HCT116 (cell line): ENCODE data around the gene PLA2G2D. TPM values are rescaled to one million over a fixed set of nuclear protein-coding genes. Genes with fewer than 3 reads are reported as not detected.

Source experiments
- ATAC-seq: fragments of 200-7000 bp; cut with Tn5 transposase; 2 replicates; pipeline ENCODE4 v1.9.1; 2020; ENCODE audit warnings: mild to moderate bottlenecking, moderate library complexity
- BruUV-seq: library from RNA; stranded (reverse); fragments of 400-500 nt; replicated peaks from 2 replicates; lab custom pipeline; 2021; lab: Mats Ljungman, UMichigan
- CTCF ChIA-PET: fragments of 300-600 bp; sonication (Branson Sonifier 250); formaldehyde crosslinking; loops from one replicate; lab custom pipeline; 2021; ENCODE audit warnings: antibody characterized with exemption; lab: Charles Lee
- POLR2A ChIA-PET: fragments of 300-600, 350-600 bp; sonication (Branson Sonifier 250); formaldehyde crosslinking; loops from one replicate; lab custom pipeline; 2021; ENCODE audit warnings: antibody characterized with exemption; lab: Charles Lee
- RAD21 ChIA-PET, 2 experiments: fragments of 300-600 bp; sonication (Branson Sonifier 250); formaldehyde crosslinking; loops; one replicate each; lab custom pipeline; 2023; ENCODE audit warnings: low total read pairs in 2 of 2; ENCODE audit not compliant: uncharacterized antibody in 2 of 2, unreplicated experiment in 2 of 2, low non-redundant PET in 1 of 2; lab: Charles Lee
- DNase-seq: peaks from one replicate; pipeline ENCODE4 v3.0.0-alpha.2; 2010; ENCODE audit warnings: low read depth, low spot score
- H2AFZ ChIP-seq: fragments of 200-600 bp; shearing (Covaris generic), sonication (generic); 2 replicates; pipeline ENCODE4 v1.6.1; 2017; ENCODE audit warnings: low read depth, mixed run types, mixed read lengths, antibody characterized with exemption, low read length; ENCODE audit not compliant: poor library complexity, severe bottlenecking
- H3K27ac ChIP-seq: 2 replicates; pipeline ENCODE4 v1.5.1; 2012; ENCODE audit warnings: low read depth, low read length
- H3K27me3 ChIP-seq: fragments of 200-600 bp; sonication (generic); 2 replicates; pipeline ENCODE4 v1.6.1; 2016; ENCODE audit warnings: mixed run types, low read length, mixed read lengths; ENCODE audit not compliant: insufficient read depth
- H3K36me3 ChIP-seq, 2 experiments: fragments of 200-500 bp in 1 of 2; fragments of 200-600 bp in 1 of 2; sonication (Bioruptor generic) in 1 of 2; sonication (generic) in 1 of 2; 2 replicates each; pipeline versions ENCODE4 v1.5.1 to v1.6.1; 2014 to 2016; ENCODE audit warnings: low read length in 2 of 2, inconsistent platforms in 1 of 2, mixed read lengths in 1 of 2, mixed run types in 1 of 2; ENCODE audit not compliant: insufficient read depth in 2 of 2, control insufficient read depth in 1 of 2
- H3K4me1 ChIP-seq, 2 experiments: fragments of 200-600 bp in 1 of 2; sonication (generic) in 1 of 2; 2 replicates each; pipeline versions ENCODE4 v1.5.1 to v1.6.1; 2012 to 2017; ENCODE audit warnings: low read length in 2 of 2, inconsistent platforms in 1 of 2, mild to moderate bottlenecking in 1 of 2, mixed read lengths in 1 of 2, mixed run types in 1 of 2, moderate library complexity in 1 of 2; ENCODE audit not compliant: insufficient read depth in 2 of 2, control insufficient read depth in 1 of 2
- H3K4me2 ChIP-seq: fragments of 200-600 bp; sonication (generic); 2 replicates; pipeline ENCODE4 v1.6.1; 2017; ENCODE audit warnings: mixed run types, low read length, mixed read lengths
- H3K4me3 ChIP-seq, 2 experiments: fragments of 200-600 bp in 1 of 2; sonication (generic) in 1 of 2; replicated peaks in 1 of 2; 2 replicates each; pipeline ENCODE4 v1.5.1; 2011 to 2016; ENCODE audit warnings: low read length in 2 of 2, control low read depth in 1 of 2, low read depth in 1 of 2, mild to moderate bottlenecking in 1 of 2, mixed read lengths in 1 of 2, mixed run types in 1 of 2
- H3K79me2 ChIP-seq: fragments of 200-600 bp; sonication (generic); 2 replicates; pipeline ENCODE4 v1.6.1; 2017; ENCODE audit warnings: mild to moderate bottlenecking, mixed run types, low read length, moderate library complexity, mixed read lengths; ENCODE audit not compliant: insufficient read depth
- H3K9ac ChIP-seq: fragments of 200-600 bp; sonication (generic); 2 replicates; pipeline ENCODE4 v1.6.1; 2016; ENCODE audit warnings: low read length, mixed read lengths
- H3K9me2 ChIP-seq: fragments of 200-600 bp; sonication (generic), shearing (Covaris generic); 2 replicates; pipeline ENCODE4 v1.6.1; 2017; ENCODE audit warnings: mixed run types, mild to moderate bottlenecking, moderate library complexity; ENCODE audit not compliant: insufficient read depth
- H3K9me3 ChIP-seq, 2 experiments: fragments of 200-500 bp in 1 of 2; fragments of 200-600 bp in 1 of 2; sonication (Bioruptor generic) in 1 of 2; sonication (generic) in 1 of 2; 2 replicates each; pipeline ENCODE4 v1.6.1; 2014 to 2017; ENCODE audit warnings: low read length in 2 of 2, mixed read lengths in 2 of 2, inconsistent platforms in 1 of 2, low read depth in 1 of 2, mild to moderate bottlenecking in 1 of 2, mixed run types in 1 of 2, moderate library complexity in 1 of 2; ENCODE audit not compliant: control insufficient read depth in 1 of 2, insufficient read depth in 1 of 2
- H4K20me1 ChIP-seq: fragments of 200-600 bp; sonication (generic), shearing (Covaris generic); 2 replicates; pipeline ENCODE4 v1.6.1; 2017; ENCODE audit warnings: mixed run types, mild to moderate bottlenecking, moderate library complexity; ENCODE audit not compliant: insufficient read depth
- CBX3 ChIP-seq: IDR thresholded peaks from 2 replicates; pipeline ENCODE4 v1.6.1; 2012; ENCODE audit warnings: low read depth
- CEBPB ChIP-seq: IDR thresholded peaks from 2 replicates; pipeline ENCODE4 v1.6.1; 2012; ENCODE audit warnings: low read depth
- EGR1 ChIP-seq: IDR thresholded peaks from 2 replicates; pipeline ENCODE4 v1.6.1; 2012; ENCODE audit warnings: low read depth
- EZH2 ChIP-seq: fragments of 200-600 bp; sonication (generic); IDR thresholded peaks from 2 replicates; pipeline ENCODE4 v1.6.1; 2017; ENCODE audit warnings: antibody characterized with exemption, mixed run types
- JUND ChIP-seq: IDR thresholded peaks from 2 replicates; pipeline ENCODE4 v1.6.1; 2012
- POLR2A ChIP-seq: IDR thresholded peaks from 2 replicates; pipeline ENCODE4 v1.7.0; 2011; ENCODE audit warnings: borderline replicate concordance; ENCODE audit not compliant: insufficient read depth, insufficient read length; ENCODE audit errors: extremely low read depth
- POLR2AphosphoS5 ChIP-seq: IDR thresholded peaks from 2 replicates; pipeline ENCODE4 v1.6.1; 2011; ENCODE audit warnings: mild to moderate bottlenecking, low read depth, low read length, moderate library complexity
- RAD21 ChIP-seq: IDR thresholded peaks from 2 replicates; pipeline ENCODE4 v1.6.1; 2012; ENCODE audit warnings: low read depth, mild to moderate bottlenecking
- SIN3A ChIP-seq: IDR thresholded peaks from 2 replicates; pipeline ENCODE4 v1.6.1; 2012; ENCODE audit warnings: low read depth
- TCF7L2 ChIP-seq: IDR thresholded peaks from 2 replicates; pipeline ENCODE4 v1.7.0; 2011; ENCODE audit warnings: borderline replicate concordance, inconsistent platforms; ENCODE audit not compliant: insufficient read depth, insufficient read length; ENCODE audit errors: extremely low read depth
- ZFX ChIP-seq: fragments of 450-650 bp; IDR thresholded peaks from 2 replicates; pipeline ENCODE4 v1.6.1; 2017
- ZNF274 ChIP-seq: fragments of 200-500 bp; sonication (Bioruptor generic); IDR thresholded peaks from 2 replicates; pipeline ENCODE4 v1.6.1; 2014; ENCODE audit warnings: mild to moderate bottlenecking, low read depth, low read length, inconsistent platforms
- intact Hi-C: fragments of 100-400 bp; cut with micrococcal nuclease; formaldehyde crosslinking; loops from 2 replicates; pipeline ENCODE4 v1.10.0; 2022
- total RNA-seq: library from RNA; stranded (reverse); gene quantifications from one replicate; pipeline ENCODE4 v1.2.1, GENCODE V29; 2021; ENCODE audit not compliant: unreplicated experiment
- TF ChIP-seq, protein P1 (sequence below): IDR thresholded peaks from 2 replicates; pipeline ENCODE4 v1.6.1; 2012
- TF ChIP-seq, protein P2 (sequence below): IDR thresholded peaks from 2 replicates; pipeline ENCODE4 v1.6.1; 2011; ENCODE audit warnings: mild to moderate bottlenecking, low read length, moderate library complexity; ENCODE audit not compliant: insufficient replicate concordance; ENCODE audit errors: extremely low read depth
- TF ChIP-seq, protein P3 (sequence below), 3 experiments: fragments of 200-600 bp in 1 of 3; sonication (generic) in 1 of 3; IDR thresholded peaks in 2 of 3; conservative IDR thresholded peaks in 1 of 3; 2 replicates each; pipeline ENCODE4 v1.5.1; 2012 to 2017; ENCODE audit warnings: low read depth in 2 of 3, low read length in 2 of 3, antibody characterized with exemption in 1 of 3, borderline replicate concordance in 1 of 3, control low read depth in 1 of 3, mild to moderate bottlenecking in 1 of 3, mixed read lengths in 1 of 3, mixed run types in 1 of 3, moderate library complexity in 1 of 3; ENCODE audit not compliant: insufficient read depth in 1 of 3
- TF ChIP-seq, protein P4 (sequence below): IDR thresholded peaks from 2 replicates; pipeline ENCODE4 v1.6.1; 2012

PLA2G2D gene
- total RNA-seq, 1 experiment from 2014 or later = not detected

DNA sequence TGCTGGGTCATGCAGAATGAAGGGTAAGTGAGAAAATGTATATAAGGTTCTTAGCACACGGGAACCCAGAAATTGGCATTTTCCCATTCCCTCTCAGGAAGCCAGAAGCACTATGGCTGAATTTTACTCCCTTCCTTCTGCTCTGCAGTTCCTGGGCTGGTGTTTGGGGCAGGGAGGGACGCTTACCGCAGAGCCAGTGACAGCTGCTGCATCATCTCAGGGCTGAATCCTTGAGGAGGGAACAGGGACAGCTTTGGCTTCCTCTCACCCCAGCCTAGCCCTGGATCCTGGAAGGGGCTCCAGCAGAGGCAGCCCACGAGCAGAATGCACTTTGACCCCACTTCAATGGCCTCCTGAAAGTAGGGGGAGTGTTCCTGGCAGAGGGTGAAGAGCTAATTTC is 12.0 kb downstream of the PLA2G2D start:
- POLR2A ChIA-PET = no interaction called here
- no peak for DNase-seq
- no peaks in the 10 kb centered on the region for H3K27me3 ChIP-seq
- H3K9me2 ChIP-seq = no peaks in the 10 kb centered on the region
- RAD21 ChIA-PET = no interaction called here
- H3K36me3 ChIP-seq = no peaks in the 10 kb centered on the region
- H4K20me1 ChIP-seq = no peaks in the 10 kb centered on the region
- CTCF ChIA-PET = no interaction called here
- intact Hi-C loops = no loop called here
- H3K4me1 ChIP-seq = peaks cover 0 to 27% of the 10 kb centered on the region in 2 experiments; a peak in 2 of 4 replicates
- H3K79me2 ChIP-seq = no peaks in the 10 kb centered on the region
- no TSS peak for BruUV-seq
- H3K4me2 ChIP-seq = no peak overlapping the region
- H3K9me3 ChIP-seq = no peaks in the 10 kb centered on the region
- H3K9ac ChIP-seq = no peak overlapping the region
- no peak overlapping the region for H3K27ac ChIP-seq
- H2AFZ ChIP-seq = no peak overlapping the region
- TF ChIP-seq EGR1 (no peak), CEBPB (no peak)
- TF ChIP-seq, all 23 proteins: peak for 0
- ATAC-seq = no peak
- H3K4me3 ChIP-seq = no peak overlapping the region

DNA sequence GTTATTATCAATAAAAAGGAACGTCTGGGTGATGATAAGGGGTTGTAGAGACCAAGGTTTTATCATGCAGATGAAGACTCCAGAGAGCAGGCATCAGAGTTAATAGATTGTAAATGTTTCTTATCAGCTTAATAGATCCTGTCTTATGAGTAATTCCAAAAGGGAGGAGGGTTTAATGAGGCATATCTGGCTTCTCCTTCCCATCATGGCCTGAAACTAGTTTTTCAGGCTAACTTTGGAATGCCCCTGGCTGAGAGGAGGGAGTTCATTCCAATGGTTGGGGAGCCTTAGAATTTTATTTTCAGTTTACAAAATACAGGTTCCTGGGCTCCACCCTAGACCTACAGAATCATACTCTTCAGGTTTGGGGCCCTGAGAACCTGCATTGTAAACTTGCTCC is 13.5 kb downstream of the PLA2G2D start:
- H3K4me2 ChIP-seq = no peak overlapping the region
- H3K9me3 ChIP-seq = no peaks in the 10 kb centered on the region
- ChIA-PET RAD21 (no interaction called here), CTCF (no interaction called here), POLR2A (no interaction called here)
- no peak overlapping the region for H3K4me3 ChIP-seq
- DNase-seq (no peak), ATAC-seq (no peak)
- H3K9me2 ChIP-seq = no peaks in the 10 kb centered on the region
- BruUV-seq = no TSS peak
- H3K4me1 ChIP-seq = peaks cover 0 to 19% of the 10 kb centered on the region in 2 experiments; a peak in 2 of 4 replicates
- no peaks in the 10 kb centered on the region for H3K79me2 ChIP-seq
- H2AFZ ChIP-seq = no peak overlapping the region
- intact Hi-C loops = no loop called here
- H3K27me3 ChIP-seq = no peaks in the 10 kb centered on the region
- H3K9ac ChIP-seq = no peak overlapping the region
- H4K20me1 ChIP-seq = no peaks in the 10 kb centered on the region
- no peaks in the 10 kb centered on the region for H3K36me3 ChIP-seq
- H3K27ac ChIP-seq = no peak overlapping the region
- TF ChIP-seq CEBPB (no peak), RAD21 (no peak), SIN3A (no peak), JUND (no peak), POLR2A (no peak), ZFX (no peak), TCF7L2 (no peak), POLR2AphosphoS5 (no peak), ZNF274 (no peak), CBX3 (no peak), EZH2 (no peak)
- TF ChIP-seq, protein P1, sequence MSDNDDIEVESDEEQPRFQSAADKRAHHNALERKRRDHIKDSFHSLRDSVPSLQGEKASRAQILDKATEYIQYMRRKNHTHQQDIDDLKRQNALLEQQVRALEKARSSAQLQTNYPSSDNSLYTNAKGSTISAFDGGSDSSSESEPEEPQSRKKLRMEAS = no peak
- TF ChIP-seq, protein P2, sequence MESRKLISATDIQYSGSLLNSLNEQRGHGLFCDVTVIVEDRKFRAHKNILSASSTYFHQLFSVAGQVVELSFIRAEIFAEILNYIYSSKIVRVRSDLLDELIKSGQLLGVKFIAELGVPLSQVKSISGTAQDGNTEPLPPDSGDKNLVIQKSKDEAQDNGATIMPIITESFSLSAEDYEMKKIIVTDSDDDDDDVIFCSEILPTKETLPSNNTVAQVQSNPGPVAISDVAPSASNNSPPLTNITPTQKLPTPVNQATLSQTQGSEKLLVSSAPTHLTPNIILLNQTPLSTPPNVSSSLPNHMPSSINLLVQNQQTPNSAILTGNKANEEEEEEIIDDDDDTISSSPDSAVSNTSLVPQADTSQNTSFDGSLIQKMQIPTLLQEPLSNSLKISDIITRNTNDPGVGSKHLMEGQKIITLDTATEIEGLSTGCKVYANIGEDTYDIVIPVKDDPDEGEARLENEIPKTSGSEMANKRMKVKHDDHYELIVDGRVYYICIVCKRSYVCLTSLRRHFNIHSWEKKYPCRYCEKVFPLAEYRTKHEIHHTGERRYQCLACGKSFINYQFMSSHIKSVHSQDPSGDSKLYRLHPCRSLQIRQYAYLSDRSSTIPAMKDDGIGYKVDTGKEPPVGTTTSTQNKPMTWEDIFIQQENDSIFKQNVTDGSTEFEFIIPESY = no peak
- TF ChIP-seq, protein P3, sequence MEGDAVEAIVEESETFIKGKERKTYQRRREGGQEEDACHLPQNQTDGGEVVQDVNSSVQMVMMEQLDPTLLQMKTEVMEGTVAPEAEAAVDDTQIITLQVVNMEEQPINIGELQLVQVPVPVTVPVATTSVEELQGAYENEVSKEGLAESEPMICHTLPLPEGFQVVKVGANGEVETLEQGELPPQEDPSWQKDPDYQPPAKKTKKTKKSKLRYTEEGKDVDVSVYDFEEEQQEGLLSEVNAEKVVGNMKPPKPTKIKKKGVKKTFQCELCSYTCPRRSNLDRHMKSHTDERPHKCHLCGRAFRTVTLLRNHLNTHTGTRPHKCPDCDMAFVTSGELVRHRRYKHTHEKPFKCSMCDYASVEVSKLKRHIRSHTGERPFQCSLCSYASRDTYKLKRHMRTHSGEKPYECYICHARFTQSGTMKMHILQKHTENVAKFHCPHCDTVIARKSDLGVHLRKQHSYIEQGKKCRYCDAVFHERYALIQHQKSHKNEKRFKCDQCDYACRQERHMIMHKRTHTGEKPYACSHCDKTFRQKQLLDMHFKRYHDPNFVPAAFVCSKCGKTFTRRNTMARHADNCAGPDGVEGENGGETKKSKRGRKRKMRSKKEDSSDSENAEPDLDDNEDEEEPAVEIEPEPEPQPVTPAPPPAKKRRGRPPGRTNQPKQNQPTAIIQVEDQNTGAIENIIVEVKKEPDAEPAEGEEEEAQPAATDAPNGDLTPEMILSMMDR (IDR thresholded peaks at IDR 0.05 in 2 of 3, conservative IDR thresholded peaks at IDR 0.05 in 1 of 3; ENCODE audit: borderline replicate concordance in 1 of 3, insufficient read depth in 1 of 3, low read depth in 2 of 3, low read length in 2 of 3) = no peak
- TF ChIP-seq, protein P4, sequence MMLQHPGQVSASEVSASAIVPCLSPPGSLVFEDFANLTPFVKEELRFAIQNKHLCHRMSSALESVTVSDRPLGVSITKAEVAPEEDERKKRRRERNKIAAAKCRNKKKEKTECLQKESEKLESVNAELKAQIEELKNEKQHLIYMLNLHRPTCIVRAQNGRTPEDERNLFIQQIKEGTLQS = no peak
